Measurements from ENCODE around the gene ARL6IP5. TPM values are rescaled to one million over a fixed set of nuclear protein-coding genes. Genes with fewer than 3 reads are reported as not detected.

ARL6IP5 gene
- total RNA-seq, 1 experiment from 2014 or later = 30.0 TPM

DNA sequence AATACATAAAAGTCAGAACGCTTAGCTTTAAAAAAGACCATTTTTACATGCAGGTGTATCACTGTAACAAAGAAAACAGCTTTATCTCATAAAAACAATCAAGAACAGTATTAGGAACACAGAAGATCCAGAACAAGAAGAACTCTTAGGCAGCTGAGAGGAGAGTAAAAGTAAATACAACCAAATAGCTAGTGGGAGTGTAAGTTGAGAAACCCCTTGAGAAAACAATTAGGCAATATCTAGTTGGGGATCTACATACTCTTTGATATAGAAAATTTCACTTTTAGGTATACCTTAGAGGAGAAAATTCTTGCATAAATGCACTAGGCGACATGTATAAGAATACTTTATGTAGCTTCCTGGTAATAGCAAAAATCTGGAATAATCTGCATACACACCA lies 40.1 kb upstream of the ARL6IP5 start (continued):
- TF ChIP-seq POLR2AphosphoS5 (IDR thresholded peaks at IDR 0.05; ENCODE audit: low read depth, low read length) (no peak), EZH2 (IDR thresholded peaks at IDR 0.05) (no peak), TCF7L2 (IDR thresholded peaks at IDR 0.05; ENCODE audit: borderline replicate concordance, extremely low read depth, insufficient read depth, insufficient read length) (no peak), YY1 (IDR thresholded peaks at IDR 0.05; ENCODE audit: extremely low read depth, insufficient replicate concordance, low read depth, low read length) (no peak), CBX3 (IDR thresholded peaks at IDR 0.05; ENCODE audit: low read depth) (no peak), JUND (IDR thresholded peaks at IDR 0.05) (no peak), SP1 (IDR thresholded peaks at IDR 0.05; ENCODE audit: low read depth) (no peak)

DNA sequence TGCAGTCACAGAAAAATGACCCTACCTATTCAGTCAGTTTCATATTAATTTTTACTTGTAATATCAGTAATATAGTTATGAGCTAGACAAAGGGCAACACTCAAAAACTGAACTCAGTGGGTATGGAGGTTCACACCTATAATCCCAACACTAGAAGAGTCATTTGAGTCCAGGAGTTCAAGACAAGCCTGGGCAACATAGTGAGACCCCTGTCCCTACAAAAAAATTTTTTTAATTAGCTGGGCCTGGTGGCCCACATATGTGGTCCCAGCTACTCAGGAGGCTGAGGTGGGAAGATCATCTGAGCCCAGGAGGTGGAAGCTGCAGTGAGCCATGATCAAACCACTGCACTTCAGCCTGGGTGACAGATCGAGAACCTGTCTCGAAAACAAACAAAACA lies 35.7 kb upstream of the ARL6IP5 start:
- intact Hi-C loops (cut with micrococcal nuclease) = no loop called here
- no peak overlapping the region for H2AFZ ChIP-seq (ENCODE audit: low read depth, low read length, poor library complexity, severe bottlenecking)
- H3K9me2 ChIP-seq (ENCODE audit: insufficient read depth) = no peaks in the 10 kb centered on the region
- no TSS peak for BruUV-seq (replicated peaks)
- H3K9ac ChIP-seq (ENCODE audit: low read length) = no peak overlapping the region
- CTCF ChIA-PET = no interaction called here
- H3K4me2 ChIP-seq (ENCODE audit: low read length) = no peak overlapping the region
- no peak for ATAC-seq
- no peak overlapping the region for H3K27ac ChIP-seq (ENCODE audit: low read depth, low read length)
- no peaks in the 10 kb centered on the region for H3K27me3 ChIP-seq (ENCODE audit: insufficient read depth, low read length)
- H3K79me2 ChIP-seq (ENCODE audit: insufficient read depth, low read length) = peaks cover 50% of the 10 kb centered on the region
- no peak overlapping the region for H3K4me3 ChIP-seq (replicated peaks in 1 of 2; ENCODE audit: low read depth in 1 of 2, low read length in 2 of 2)
- H3K36me3 ChIP-seq (ENCODE audit: control insufficient read depth in 1 of 2, insufficient read depth in 2 of 2, low read length in 2 of 2) = peaks cover 16 to 24% of the 10 kb centered on the region in 2 experiments; a peak in 3 of 4 replicates
- POLR2A ChIA-PET = no interaction called here
- H3K4me1 ChIP-seq (ENCODE audit: control insufficient read depth in 1 of 2, insufficient read depth in 2 of 2, low read length in 2 of 2) = peaks cover 10 to 14% of the 10 kb centered on the region in 2 experiments
- H4K20me1 ChIP-seq (ENCODE audit: insufficient read depth) = no peaks in the 10 kb centered on the region
- TF ChIP-seq SP1 (IDR thresholded peaks at IDR 0.05; ENCODE audit: low read depth) = no peak
- no peak for TF ChIP-seq ELF1 (IDR thresholded peaks at IDR 0.05; ENCODE audit: borderline replicate concordance, low read depth)
- no peak for TF ChIP-seq SRF (IDR thresholded peaks at IDR 0.05; ENCODE audit: low read depth)
- TF ChIP-seq, protein P1, sequence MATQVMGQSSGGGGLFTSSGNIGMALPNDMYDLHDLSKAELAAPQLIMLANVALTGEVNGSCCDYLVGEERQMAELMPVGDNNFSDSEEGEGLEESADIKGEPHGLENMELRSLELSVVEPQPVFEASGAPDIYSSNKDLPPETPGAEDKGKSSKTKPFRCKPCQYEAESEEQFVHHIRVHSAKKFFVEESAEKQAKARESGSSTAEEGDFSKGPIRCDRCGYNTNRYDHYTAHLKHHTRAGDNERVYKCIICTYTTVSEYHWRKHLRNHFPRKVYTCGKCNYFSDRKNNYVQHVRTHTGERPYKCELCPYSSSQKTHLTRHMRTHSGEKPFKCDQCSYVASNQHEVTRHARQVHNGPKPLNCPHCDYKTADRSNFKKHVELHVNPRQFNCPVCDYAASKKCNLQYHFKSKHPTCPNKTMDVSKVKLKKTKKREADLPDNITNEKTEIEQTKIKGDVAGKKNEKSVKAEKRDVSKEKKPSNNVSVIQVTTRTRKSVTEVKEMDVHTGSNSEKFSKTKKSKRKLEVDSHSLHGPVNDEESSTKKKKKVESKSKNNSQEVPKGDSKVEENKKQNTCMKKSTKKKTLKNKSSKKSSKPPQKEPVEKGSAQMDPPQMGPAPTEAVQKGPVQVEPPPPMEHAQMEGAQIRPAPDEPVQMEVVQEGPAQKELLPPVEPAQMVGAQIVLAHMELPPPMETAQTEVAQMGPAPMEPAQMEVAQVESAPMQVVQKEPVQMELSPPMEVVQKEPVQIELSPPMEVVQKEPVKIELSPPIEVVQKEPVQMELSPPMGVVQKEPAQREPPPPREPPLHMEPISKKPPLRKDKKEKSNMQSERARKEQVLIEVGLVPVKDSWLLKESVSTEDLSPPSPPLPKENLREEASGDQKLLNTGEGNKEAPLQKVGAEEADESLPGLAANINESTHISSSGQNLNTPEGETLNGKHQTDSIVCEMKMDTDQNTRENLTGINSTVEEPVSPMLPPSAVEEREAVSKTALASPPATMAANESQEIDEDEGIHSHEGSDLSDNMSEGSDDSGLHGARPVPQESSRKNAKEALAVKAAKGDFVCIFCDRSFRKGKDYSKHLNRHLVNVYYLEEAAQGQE (IDR thresholded peaks at IDR 0.05; ENCODE audit: low read depth) = no peak
- TF ChIP-seq POLR2A (IDR thresholded peaks at IDR 0.05; ENCODE audit: borderline replicate concordance, extremely low read depth, insufficient read depth, insufficient read length) = no peak
- no peak for TF ChIP-seq CEBPB (IDR thresholded peaks at IDR 0.05; ENCODE audit: low read depth)
- no peak for TF ChIP-seq EZH2phosphoT487 (IDR thresholded peaks at IDR 0.05; ENCODE audit: borderline replicate concordance)
- TF ChIP-seq JUND (IDR thresholded peaks at IDR 0.05) = no peak
- TF ChIP-seq FOSL1 (IDR thresholded peaks at IDR 0.05; ENCODE audit: low read depth) = no peak
- no peak for TF ChIP-seq ZNF274 (IDR thresholded peaks at IDR 0.05; ENCODE audit: low read depth, low read length)
- TF ChIP-seq SIN3A (IDR thresholded peaks at IDR 0.05; ENCODE audit: low read depth) = no peak
- TF ChIP-seq EGR1 (IDR thresholded peaks at IDR 0.05; ENCODE audit: low read depth) = no peak
- TF ChIP-seq, protein P2, sequence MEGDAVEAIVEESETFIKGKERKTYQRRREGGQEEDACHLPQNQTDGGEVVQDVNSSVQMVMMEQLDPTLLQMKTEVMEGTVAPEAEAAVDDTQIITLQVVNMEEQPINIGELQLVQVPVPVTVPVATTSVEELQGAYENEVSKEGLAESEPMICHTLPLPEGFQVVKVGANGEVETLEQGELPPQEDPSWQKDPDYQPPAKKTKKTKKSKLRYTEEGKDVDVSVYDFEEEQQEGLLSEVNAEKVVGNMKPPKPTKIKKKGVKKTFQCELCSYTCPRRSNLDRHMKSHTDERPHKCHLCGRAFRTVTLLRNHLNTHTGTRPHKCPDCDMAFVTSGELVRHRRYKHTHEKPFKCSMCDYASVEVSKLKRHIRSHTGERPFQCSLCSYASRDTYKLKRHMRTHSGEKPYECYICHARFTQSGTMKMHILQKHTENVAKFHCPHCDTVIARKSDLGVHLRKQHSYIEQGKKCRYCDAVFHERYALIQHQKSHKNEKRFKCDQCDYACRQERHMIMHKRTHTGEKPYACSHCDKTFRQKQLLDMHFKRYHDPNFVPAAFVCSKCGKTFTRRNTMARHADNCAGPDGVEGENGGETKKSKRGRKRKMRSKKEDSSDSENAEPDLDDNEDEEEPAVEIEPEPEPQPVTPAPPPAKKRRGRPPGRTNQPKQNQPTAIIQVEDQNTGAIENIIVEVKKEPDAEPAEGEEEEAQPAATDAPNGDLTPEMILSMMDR (IDR thresholded peaks at IDR 0.05 in 2 of 3, conservative IDR thresholded peaks at IDR 0.05 in 1 of 3; ENCODE audit: borderline replicate concordance in 1 of 3, insufficient read depth in 1 of 3, low read depth in 2 of 3, low read length in 2 of 3) = no peak
- TF ChIP-seq, protein P3, sequence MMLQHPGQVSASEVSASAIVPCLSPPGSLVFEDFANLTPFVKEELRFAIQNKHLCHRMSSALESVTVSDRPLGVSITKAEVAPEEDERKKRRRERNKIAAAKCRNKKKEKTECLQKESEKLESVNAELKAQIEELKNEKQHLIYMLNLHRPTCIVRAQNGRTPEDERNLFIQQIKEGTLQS (IDR thresholded peaks at IDR 0.05) = no peak
- no peak for TF ChIP-seq CBX3 (IDR thresholded peaks at IDR 0.05; ENCODE audit: low read depth)
- TF ChIP-seq RAD21 (IDR thresholded peaks at IDR 0.05; ENCODE audit: low read depth) = no peak
- no peak for TF ChIP-seq EZH2 (IDR thresholded peaks at IDR 0.05)
- TF ChIP-seq POLR2AphosphoS5 (IDR thresholded peaks at IDR 0.05; ENCODE audit: low read depth, low read length) = no peak
- no peaks in the 10 kb centered on the region for H3K9me3 ChIP-seq (ENCODE audit: control insufficient read depth in 1 of 2, insufficient read depth in 1 of 2, low read depth in 1 of 2, low read length in 2 of 2)
- RAD21 ChIA-PET (ENCODE audit: low non-redundant PET in 1 of 2, low total read pairs in 2 of 2, uncharacterized antibody in 2 of 2, unreplicated experiment in 2 of 2) = no interaction called here
- DNase-seq (ENCODE audit: low read depth, low spot score) = no peak

All from HCT116 (cell line).